H1 (cell line): ENCODE measurements around the gene ABCD2.
A peak's percentile ranks its signal among the peaks of the same experiment; 100 is the strongest.

Experiments
- ASH2L ChIP-seq: fragments of 200-600, 300-600 bp; sonication (generic); IDR thresholded peaks from one replicate; pipeline ENCODE4 v1.7.1; 2017; ENCODE audit warnings: low read length
- CTCF ChIP-seq, 3 experiments: IDR thresholded peaks; 1 replicate in 2 of 3; 2 replicates in 1 of 3; pipeline versions ENCODE4 v1.5.1 to v1.6.1; 2011; ENCODE audit warnings: low read length in 3 of 3, mild to moderate bottlenecking in 3 of 3, inconsistent platforms in 2 of 3, low read depth in 1 of 3, moderate library complexity in 1 of 3; ENCODE audit not compliant: insufficient read depth in 1 of 3; ENCODE audit errors: control extremely low read depth in 1 of 3
- GABPA ChIP-seq: IDR thresholded peaks from 2 replicates; pipeline ENCODE4 v1.6.1; 2011; ENCODE audit warnings: mild to moderate bottlenecking, low read length, moderate library complexity, borderline replicate concordance; ENCODE audit not compliant: insufficient read depth
- GTF2F1 ChIP-seq: IDR thresholded peaks from 2 replicates; pipeline ENCODE4 v1.6.1; 2012; ENCODE audit warnings: low read depth, low read length, improper control_type of control experiment, borderline replicate concordance
- POLR2A ChIP-seq, 2 experiments: IDR thresholded peaks; 1 replicate in 1 of 2; 2 replicates in 1 of 2; pipeline ENCODE4 v1.6.1; 2011; ENCODE audit warnings: low read depth in 2 of 2, low read length in 2 of 2, mild to moderate bottlenecking in 2 of 2; ENCODE audit errors: control extremely low read depth in 1 of 2
- YY1 ChIP-seq: IDR thresholded peaks from 2 replicates; pipeline ENCODE4 v1.6.1; 2011; ENCODE audit warnings: low read depth, mild to moderate bottlenecking, low read length

GRCh38 chr12:39619660-39620433 is at the start of gene ABCD2:
- no peak for TF ChIP-seq GTF2F1
- no peak for TF ChIP-seq GABPA
- no peak for TF ChIP-seq CTCF (IDR thresholded peaks at IDR 0.05; ENCODE audit: control extremely low read depth in 1 of 3, insufficient read depth in 1 of 3, low read depth in 1 of 3, low read length in 3 of 3)
- no peak for TF ChIP-seq POLR2A (IDR thresholded peaks at IDR 0.05; ENCODE audit: control extremely low read depth in 1 of 2, low read depth in 2 of 2, low read length in 2 of 2)
- TF ChIP-seq ASH2L = peak; percentile 29
- no peak for TF ChIP-seq YY1
